ENCODE data around the gene TRAM2. TPM values are rescaled to one million over a fixed set of nuclear protein-coding genes. Genes with fewer than 3 reads are reported as not detected.

The TRAM2 gene
- total and polyA plus RNA-seq, 2 of the 13 experiments (the other 11 are each of a cell fraction or from before 2014, with no cell fraction given) = 49.1 to 72.5 TPM

DNA sequence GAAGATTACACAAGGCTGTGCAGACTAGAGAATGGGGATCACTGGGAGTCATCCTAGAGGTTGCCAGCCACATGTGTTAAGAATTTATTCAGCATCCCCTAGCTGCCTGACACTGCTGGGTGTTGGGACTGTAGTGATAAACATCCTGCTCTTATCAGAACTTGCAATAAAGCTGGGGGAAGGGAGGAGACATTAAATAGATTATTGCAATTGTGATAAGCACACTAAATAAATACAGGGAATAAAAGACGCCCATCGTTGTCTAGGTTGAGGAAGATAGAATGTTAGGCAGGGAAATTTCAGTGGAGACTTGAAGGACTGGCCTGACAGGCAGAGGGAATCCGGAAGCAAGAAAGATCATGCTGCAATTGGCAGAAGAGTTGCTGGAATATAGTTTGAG is 33.2 kb upstream of the TRAM2 start (continued):
- TF ChIP-seq, protein P1, sequence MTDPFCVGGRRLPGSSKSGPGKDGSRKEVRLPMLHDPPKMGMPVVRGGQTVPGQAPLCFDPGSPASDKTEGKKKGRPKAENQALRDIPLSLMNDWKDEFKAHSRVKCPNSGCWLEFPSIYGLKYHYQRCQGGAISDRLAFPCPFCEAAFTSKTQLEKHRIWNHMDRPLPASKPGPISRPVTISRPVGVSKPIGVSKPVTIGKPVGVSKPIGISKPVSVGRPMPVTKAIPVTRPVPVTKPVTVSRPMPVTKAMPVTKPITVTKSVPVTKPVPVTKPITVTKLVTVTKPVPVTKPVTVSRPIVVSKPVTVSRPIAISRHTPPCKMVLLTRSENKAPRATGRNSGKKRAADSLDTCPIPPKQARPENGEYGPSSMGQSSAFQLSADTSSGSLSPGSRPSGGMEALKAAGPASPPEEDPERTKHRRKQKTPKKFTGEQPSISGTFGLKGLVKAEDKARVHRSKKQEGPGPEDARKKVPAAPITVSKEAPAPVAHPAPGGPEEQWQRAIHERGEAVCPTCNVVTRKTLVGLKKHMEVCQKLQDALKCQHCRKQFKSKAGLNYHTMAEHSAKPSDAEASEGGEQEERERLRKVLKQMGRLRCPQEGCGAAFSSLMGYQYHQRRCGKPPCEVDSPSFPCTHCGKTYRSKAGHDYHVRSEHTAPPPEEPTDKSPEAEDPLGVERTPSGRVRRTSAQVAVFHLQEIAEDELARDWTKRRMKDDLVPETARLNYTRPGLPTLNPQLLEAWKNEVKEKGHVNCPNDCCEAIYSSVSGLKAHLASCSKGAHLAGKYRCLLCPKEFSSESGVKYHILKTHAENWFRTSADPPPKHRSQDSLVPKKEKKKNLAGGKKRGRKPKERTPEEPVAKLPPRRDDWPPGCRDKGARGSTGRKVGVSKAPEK (CRISPR knock-in tag; IDR thresholded peaks at IDR 0.05; ENCODE audit: borderline replicate concordance) = no peak
- TF ChIP-seq RNF2 (conservative IDR thresholded peaks at IDR 0.05; ENCODE audit: low read depth) (no peak), TCF7 (IDR thresholded peaks at IDR 0.05; ENCODE audit: low read depth) (no peak), ZNF367 (CRISPR knock-in tag; IDR thresholded peaks at IDR 0.05; ENCODE audit: borderline replicate concordance) (no peak), ZNF337 (CRISPR knock-in tag; IDR thresholded peaks at IDR 0.05; ENCODE audit: borderline replicate concordance, low read depth) (no peak), STAG1 (CRISPR knock-in tag; IDR thresholded peaks at IDR 0.05) (no peak)
- TF ChIP-seq, protein P2, sequence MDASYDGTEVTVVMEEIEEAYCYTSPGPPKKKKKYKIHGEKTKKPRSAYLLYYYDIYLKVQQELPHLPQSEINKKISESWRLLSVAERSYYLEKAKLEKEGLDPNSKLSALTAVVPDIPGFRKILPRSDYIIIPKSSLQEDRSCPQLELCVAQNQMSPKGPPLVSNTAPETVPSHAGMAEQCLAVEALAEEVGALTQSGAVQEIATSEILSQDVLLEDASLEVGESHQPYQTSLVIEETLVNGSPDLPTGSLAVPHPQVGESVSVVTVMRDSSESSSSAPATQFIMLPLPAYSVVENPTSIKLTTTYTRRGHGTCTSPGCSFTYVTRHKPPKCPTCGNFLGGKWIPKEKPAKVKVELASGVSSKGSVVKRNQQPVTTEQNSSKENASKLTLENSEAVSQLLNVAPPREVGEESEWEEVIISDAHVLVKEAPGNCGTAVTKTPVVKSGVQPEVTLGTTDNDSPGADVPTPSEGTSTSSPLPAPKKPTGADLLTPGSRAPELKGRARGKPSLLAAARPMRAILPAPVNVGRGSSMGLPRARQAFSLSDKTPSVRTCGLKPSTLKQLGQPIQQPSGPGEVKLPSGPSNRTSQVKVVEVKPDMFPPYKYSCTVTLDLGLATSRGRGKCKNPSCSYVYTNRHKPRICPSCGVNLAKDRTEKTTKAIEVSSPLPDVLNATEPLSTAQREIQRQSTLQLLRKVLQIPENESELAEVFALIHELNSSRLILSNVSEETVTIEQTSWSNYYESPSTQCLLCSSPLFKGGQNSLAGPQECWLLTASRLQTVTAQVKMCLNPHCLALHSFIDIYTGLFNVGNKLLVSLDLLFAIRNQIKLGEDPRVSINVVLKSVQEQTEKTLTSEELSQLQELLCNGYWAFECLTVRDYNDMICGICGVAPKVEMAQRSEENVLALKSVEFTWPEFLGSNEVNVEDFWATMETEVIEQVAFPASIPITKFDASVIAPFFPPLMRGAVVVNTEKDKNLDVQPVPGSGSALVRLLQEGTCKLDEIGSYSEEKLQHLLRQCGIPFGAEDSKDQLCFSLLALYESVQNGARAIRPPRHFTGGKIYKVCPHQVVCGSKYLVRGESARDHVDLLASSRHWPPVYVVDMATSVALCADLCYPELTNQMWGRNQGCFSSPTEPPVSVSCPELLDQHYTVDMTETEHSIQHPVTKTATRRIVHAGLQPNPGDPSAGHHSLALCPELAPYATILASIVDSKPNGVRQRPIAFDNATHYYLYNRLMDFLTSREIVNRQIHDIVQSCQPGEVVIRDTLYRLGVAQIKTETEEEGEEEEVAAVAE (CRISPR knock-in tag; IDR thresholded peaks at IDR 0.05; ENCODE audit: borderline replicate concordance) = no peak

All from HepG2 (cell line).